ENCODE data around the gene COL18A1.
"Not testable (repeated sequence)": the region's sequence is repeated elsewhere in the genome, so short reads cannot be mapped to it uniquely, and the experiment has no call there.

Gene COL18A1

DNA sequence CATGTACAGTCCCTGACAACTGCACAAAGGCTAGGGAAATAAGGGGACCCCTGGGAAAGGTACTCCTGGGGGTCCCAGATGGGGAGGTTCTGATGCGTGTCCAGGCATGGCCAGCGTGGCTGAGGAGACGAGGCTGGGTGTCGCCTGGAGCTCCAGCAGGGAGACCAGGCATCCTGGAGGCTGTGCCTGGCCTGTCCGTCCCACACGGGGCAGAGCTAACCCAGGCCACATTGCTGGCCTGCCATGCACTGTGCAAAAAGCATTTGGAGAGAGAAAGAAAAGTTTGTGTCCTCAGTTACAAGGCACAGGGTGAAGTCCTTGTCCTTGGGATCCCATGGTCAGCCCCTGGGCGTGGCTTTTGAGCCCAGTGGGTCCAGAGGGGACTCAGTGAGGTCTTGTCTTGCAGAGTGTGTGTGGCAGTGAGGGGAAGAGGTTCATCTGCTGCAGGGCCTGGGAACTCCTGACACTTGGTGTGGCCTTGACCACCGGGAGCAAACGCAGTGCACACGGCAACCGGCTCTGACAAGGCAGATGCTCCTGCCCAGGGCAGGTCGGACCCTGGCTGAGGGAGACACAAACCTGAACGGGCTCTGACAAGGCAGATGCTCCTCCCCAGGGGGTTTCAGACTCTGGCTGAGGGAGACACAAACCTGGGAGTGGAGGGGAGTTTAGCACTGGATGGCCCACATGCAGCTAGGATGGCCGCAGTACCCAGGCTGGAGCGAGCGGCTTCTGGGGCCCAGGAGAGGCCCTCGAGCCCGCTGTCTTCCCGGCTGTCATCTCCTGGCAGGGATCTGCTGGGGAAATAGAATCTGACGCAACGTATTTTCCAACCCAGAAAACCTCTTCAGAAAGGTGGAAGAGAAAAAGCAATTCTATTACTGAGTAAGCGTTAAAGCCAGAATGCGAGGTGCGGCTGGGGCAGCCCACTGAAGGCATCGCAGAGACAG is 37.3 kb upstream of the COL18A1 start:
- no peak for DNase-seq (ENCODE audit: low spot score)
- in situ Hi-C loops (cut with MboI; ENCODE audit: low sequenced_read_pairs, unreplicated experiment): no loop called here
- TF ChIP-seq, protein P1, sequence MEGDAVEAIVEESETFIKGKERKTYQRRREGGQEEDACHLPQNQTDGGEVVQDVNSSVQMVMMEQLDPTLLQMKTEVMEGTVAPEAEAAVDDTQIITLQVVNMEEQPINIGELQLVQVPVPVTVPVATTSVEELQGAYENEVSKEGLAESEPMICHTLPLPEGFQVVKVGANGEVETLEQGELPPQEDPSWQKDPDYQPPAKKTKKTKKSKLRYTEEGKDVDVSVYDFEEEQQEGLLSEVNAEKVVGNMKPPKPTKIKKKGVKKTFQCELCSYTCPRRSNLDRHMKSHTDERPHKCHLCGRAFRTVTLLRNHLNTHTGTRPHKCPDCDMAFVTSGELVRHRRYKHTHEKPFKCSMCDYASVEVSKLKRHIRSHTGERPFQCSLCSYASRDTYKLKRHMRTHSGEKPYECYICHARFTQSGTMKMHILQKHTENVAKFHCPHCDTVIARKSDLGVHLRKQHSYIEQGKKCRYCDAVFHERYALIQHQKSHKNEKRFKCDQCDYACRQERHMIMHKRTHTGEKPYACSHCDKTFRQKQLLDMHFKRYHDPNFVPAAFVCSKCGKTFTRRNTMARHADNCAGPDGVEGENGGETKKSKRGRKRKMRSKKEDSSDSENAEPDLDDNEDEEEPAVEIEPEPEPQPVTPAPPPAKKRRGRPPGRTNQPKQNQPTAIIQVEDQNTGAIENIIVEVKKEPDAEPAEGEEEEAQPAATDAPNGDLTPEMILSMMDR (IDR thresholded peaks at IDR 0.05; ENCODE audit: borderline replicate concordance, control extremely low read depth, extremely low read depth, insufficient read depth, missing control alignments): no peak

DNA sequence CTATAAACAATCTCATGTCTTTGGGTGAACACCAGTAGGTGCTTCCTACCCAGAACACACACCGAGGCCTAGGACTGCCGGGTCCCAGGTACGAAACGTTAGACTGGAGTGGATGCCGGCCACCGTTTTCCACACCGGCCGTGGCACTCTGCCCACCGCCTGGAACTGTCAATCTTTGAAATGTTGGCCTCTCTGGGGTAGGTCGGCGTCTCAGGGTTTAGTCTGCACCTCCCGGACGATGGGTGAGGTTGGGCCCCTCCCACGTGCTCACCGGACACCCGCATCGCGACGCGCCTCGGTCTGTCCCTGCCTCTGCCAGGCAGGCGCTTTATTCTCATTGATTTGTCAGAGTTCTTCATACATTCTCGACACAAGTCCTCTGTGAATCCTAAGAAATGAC is 35.9 kb upstream of the COL18A1 start:
- DNase-seq (ENCODE audit: low spot score); in situ Hi-C loops (cut with MboI; ENCODE audit: low sequenced_read_pairs, unreplicated experiment): not testable (repeated sequence)

DNA sequence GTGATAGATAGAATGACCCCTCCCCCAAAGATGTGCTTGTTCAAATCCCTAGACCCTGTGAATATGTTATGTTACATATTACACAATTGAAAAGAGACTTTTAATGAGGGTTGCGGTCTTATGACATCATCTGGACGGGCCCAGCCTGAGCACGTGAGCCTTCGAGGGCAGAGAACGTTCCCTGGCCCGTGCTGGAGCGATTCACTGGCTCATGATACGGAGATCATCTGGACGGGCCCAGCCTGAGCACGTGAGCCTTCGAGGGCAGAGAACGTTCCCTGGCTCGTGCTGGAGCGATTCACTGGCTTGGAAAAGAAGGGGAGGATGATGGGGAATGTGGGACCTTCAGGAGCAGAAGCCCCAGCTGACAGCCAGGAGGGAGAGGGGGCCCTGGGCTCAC is 34.4 kb upstream of the COL18A1 start:
- in situ Hi-C loops (cut with MboI; ENCODE audit: low sequenced_read_pairs, unreplicated experiment): no loop called here
- TF ChIP-seq, protein P1 (IDR thresholded peaks at IDR 0.05; ENCODE audit: borderline replicate concordance, control extremely low read depth, extremely low read depth, insufficient read depth, missing control alignments): no peak
- DNase-seq (ENCODE audit: low spot score): no peak

DNA sequence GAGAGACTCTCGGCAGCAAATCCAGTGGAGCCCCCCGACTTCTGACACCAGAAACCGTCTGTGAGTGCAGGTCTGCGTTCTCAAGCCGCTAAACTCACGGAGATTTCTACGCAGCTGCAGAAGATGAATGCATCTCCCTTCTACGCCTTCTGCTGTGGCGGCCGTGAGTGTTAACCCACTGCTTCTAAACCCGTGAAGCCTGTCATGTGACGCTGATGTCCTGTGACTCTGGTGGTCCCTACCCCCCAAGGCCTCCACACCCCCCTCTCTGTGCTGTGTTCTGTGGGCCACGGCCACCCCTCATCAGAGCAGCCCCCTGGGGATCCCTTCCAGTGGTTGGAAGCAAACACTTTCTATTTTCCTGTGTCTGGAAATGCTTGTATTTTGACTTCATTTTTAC is 33.9 kb upstream of the COL18A1 start:
- in situ Hi-C loops (cut with MboI; ENCODE audit: low sequenced_read_pairs, unreplicated experiment): no loop called here
- no peak for DNase-seq (ENCODE audit: low spot score)
- TF ChIP-seq, protein P1 (IDR thresholded peaks at IDR 0.05; ENCODE audit: borderline replicate concordance, control extremely low read depth, extremely low read depth, insufficient read depth, missing control alignments): no peak

DNA sequence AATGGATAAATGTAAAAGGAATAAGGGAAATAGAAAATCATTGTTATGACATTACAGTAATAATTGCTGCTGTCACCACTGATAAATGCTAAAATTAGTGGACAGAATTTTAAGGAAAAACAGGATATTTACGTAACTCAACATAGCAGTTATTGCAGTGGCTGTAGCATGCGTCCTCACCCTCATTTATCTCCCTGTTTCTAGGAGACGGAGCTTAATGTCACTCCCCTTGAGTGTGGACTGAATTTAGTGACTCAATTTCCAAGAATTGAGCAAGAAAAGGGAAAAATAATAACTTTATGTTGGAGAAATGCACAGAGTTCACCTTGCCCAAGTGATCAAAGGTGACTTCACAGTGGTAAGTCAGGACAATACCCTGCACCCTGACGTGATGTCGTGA is 33.3 kb upstream of the COL18A1 start:
- no peak for DNase-seq (ENCODE audit: low spot score)
- in situ Hi-C loops (cut with MboI; ENCODE audit: low sequenced_read_pairs, unreplicated experiment): no loop called here
- TF ChIP-seq, protein P1 (IDR thresholded peaks at IDR 0.05; ENCODE audit: borderline replicate concordance, control extremely low read depth, extremely low read depth, insufficient read depth, missing control alignments): no peak

DNA sequence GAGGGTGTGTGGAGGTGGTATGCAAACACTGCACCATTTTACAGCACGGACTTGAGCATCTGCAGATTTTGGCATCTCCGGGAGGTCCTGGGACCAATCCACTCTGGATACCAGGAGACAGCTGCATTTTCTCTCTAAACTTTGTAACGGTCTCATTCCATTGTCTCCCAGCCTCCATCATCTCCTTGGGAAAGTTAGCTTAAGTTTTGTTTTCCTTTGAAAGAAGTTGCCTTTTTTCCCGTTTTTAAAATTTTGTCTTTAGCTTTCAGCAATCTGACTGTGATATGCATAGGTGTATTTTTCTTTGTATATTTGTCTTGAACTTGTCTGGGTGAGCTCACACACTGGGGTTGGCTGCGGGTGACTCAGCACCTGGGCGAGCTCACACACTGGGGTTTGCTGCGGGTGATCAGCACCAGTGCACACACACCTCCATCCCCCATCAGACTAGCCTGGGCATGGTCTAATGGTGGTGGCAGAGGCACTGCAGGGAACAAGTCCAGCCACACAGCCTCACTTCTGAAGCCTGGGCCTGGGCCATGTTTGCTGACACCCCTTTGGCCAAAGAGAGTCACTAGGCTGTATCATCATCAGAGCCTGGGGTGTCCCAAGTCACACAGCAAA is 32.1 kb upstream of the COL18A1 start:
- in situ Hi-C loops (cut with MboI; ENCODE audit: low sequenced_read_pairs, unreplicated experiment): no loop called here
- DNase-seq (ENCODE audit: low spot score): no peak
- TF ChIP-seq, protein P1 (IDR thresholded peaks at IDR 0.05; ENCODE audit: borderline replicate concordance, control extremely low read depth, extremely low read depth, insufficient read depth, missing control alignments): no peak
